OCI-LY7 (cell line): ENCODE measurements around the gene LRRC56.

Source experiments
- EZH2phosphoT487 ChIP-seq: fragments of 200-600 bp; sonication (generic); IDR thresholded peaks from 2 replicates; pipeline ENCODE4 v1.6.1; 2018; ENCODE audit warnings: low read depth, borderline replicate concordance, mild to moderate bottlenecking, mixed run types, antibody characterized with exemption, low read length, moderate library complexity, mixed read lengths
- TF ChIP-seq, protein P1 (sequence below): fragments of 200-600 bp; sonication (generic); conservative IDR thresholded peaks from 2 replicates; pipeline ENCODE4 v1.5.1; 2014; ENCODE audit warnings: mild to moderate bottlenecking, antibody characterized with exemption, low read length, moderate library complexity, mixed read lengths

DNA sequence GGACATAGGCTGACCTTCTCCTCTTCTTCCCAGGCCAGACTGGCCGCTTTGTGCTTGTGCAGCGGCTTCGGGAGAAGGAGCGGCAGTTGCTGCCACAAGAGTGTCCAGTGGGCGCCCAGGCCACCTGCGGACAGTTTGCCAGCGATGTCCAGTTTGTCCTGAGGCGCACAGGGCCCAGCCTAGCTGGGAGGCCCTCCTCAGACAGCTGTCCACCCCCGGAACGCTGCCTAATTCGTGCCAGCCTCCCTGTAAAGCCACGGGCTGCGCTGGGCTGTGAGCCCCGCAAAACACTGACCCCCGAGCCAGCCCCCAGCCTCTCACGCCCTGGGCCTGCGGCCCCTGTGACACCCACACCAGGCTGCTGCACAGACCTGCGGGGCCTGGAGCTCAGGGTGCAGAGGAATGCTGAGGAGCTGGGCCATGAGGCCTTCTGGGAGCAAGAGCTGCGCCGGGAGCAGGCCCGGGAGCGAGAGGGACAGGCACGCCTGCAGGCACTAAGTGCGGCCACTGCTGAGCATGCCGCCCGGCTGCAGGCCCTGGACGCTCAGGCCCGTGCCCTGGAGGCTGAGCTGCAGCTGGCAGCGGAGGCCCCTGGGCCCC lies 24.8 kb downstream of the LRRC56 start:
- TF ChIP-seq, protein P1, sequence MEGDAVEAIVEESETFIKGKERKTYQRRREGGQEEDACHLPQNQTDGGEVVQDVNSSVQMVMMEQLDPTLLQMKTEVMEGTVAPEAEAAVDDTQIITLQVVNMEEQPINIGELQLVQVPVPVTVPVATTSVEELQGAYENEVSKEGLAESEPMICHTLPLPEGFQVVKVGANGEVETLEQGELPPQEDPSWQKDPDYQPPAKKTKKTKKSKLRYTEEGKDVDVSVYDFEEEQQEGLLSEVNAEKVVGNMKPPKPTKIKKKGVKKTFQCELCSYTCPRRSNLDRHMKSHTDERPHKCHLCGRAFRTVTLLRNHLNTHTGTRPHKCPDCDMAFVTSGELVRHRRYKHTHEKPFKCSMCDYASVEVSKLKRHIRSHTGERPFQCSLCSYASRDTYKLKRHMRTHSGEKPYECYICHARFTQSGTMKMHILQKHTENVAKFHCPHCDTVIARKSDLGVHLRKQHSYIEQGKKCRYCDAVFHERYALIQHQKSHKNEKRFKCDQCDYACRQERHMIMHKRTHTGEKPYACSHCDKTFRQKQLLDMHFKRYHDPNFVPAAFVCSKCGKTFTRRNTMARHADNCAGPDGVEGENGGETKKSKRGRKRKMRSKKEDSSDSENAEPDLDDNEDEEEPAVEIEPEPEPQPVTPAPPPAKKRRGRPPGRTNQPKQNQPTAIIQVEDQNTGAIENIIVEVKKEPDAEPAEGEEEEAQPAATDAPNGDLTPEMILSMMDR: no peak
- TF ChIP-seq EZH2phosphoT487: no peak
